PC-3 (cell line): ENCODE data around the gene FOXL1. TPM values are rescaled to one million over a fixed set of nuclear protein-coding genes. Genes with fewer than 3 reads are reported as not detected.

Source experiments
- ATAC-seq: fragments of 200-7000 bp; cut with Tn5 transposase; 2 replicates; pipeline ENCODE4 v1.9.1; 2020; ENCODE audit warnings: mild to moderate bottlenecking, moderate library complexity
- BruUV-seq: library from RNA; stranded (reverse); fragments of 400-500 nt; replicated peaks from 2 replicates; lab custom pipeline; 2021; lab: Mats Ljungman, UMichigan
- CTCF ChIA-PET: fragments of 300-600 bp; sonication (Branson Sonifier 250); formaldehyde crosslinking; loops from one replicate; lab custom pipeline; 2022; ENCODE audit warnings: antibody characterized with exemption; lab: Charles Lee
- POLR2A ChIA-PET: fragments of 300-600 bp; sonication (Branson Sonifier 250); formaldehyde crosslinking; loops from one replicate; lab custom pipeline; 2022; ENCODE audit warnings: antibody characterized with exemption; ENCODE audit not compliant: unreplicated experiment; lab: Charles Lee
- DNase-seq: peaks from one replicate; pipeline ENCODE4 v3.0.0-alpha.2; 2015
- H2AFZ ChIP-seq: fragments of 300-600 bp; sonication (generic); 2 replicates; pipeline ENCODE4 v1.6.0; 2016; ENCODE audit warnings: antibody characterized with exemption, low read length
- H3F3A ChIP-seq: fragments of 300-600 bp; sonication (generic); one replicate; pipeline ENCODE4 v1.6.0; 2017; ENCODE audit warnings: antibody characterized with exemption, low read length, control low read depth, mild to moderate bottlenecking; ENCODE audit not compliant: unreplicated experiment
- H3K27ac ChIP-seq: fragments of 300-600 bp; sonication (generic); 2 replicates; pipeline ENCODE4 v1.5.1; 2016; ENCODE audit warnings: mild to moderate bottlenecking, low read length
- H3K27me3 ChIP-seq: fragments of 300-600 bp; sonication (generic); 2 replicates; pipeline ENCODE4 v1.6.1; 2016; ENCODE audit warnings: low read length, mixed read lengths
- H3K36me3 ChIP-seq: fragments of 300-600 bp; sonication (generic); 2 replicates; pipeline ENCODE4 v1.6.1; 2016; ENCODE audit warnings: low read depth, mixed run types, low read length, mixed read lengths
- H3K4me1 ChIP-seq: fragments of 300-600 bp; sonication (generic); 2 replicates; pipeline ENCODE4 v1.5.1; 2016; ENCODE audit warnings: low read length; ENCODE audit not compliant: insufficient read depth
- H3K4me2 ChIP-seq: fragments of 300-600 bp; sonication (generic); 2 replicates; pipeline ENCODE4 v1.6.0; 2016; ENCODE audit warnings: low read length
- H3K4me3 ChIP-seq: fragments of 300-600 bp; sonication (generic); 2 replicates; pipeline ENCODE4 v1.5.1; 2016; ENCODE audit warnings: mild to moderate bottlenecking, low read length, mixed read lengths
- H3K79me2 ChIP-seq: fragments of 300-600 bp; sonication (generic); 2 replicates; pipeline ENCODE4 v1.6.1; 2017; ENCODE audit warnings: low read length, mixed read lengths
- H3K9ac ChIP-seq: fragments of 300-600 bp; sonication (generic); 2 replicates; pipeline ENCODE4 v1.6.0; 2016; ENCODE audit warnings: mild to moderate bottlenecking, low read length
- H3K9me2 ChIP-seq: fragments of 300-600 bp; sonication (generic); replicated peaks from 2 replicates; pipeline ENCODE4 v1.6.1; 2016; ENCODE audit warnings: mixed run types, low read length, mixed read lengths
- H3K9me3 ChIP-seq: fragments of 300-600 bp; sonication (generic); 2 replicates; pipeline ENCODE4 v1.6.1; 2016; ENCODE audit warnings: low read length, mixed read lengths
- H4K20me1 ChIP-seq: fragments of 300-600 bp; sonication (generic); 2 replicates; pipeline ENCODE4 v1.6.1; 2016; ENCODE audit warnings: low read length, mixed read lengths
- EZH2 ChIP-seq: fragments of 300-600 bp; sonication (generic); IDR thresholded peaks from one replicate; pipeline ENCODE4 v1.6.1; 2017; ENCODE audit warnings: antibody characterized with exemption, mild to moderate bottlenecking, low read length; ENCODE audit not compliant: unreplicated experiment
- EZH2phosphoT487 ChIP-seq: fragments of 300-600 bp; sonication (generic); IDR thresholded peaks from 2 replicates; pipeline ENCODE4 v1.6.1; 2018; ENCODE audit warnings: mild to moderate bottlenecking, antibody characterized with exemption, low read length, borderline replicate concordance
- intact Hi-C: fragments of 100-400 bp; cut with micrococcal nuclease; formaldehyde crosslinking; loops from 2 replicates; pipeline ENCODE4 v1.9.0; 2023
- total RNA-seq: library from RNA; depleted of rRNA; stranded (reverse); fragments of >200 nt; gene quantifications from 2 replicates; pipeline ENCODE4 v1.2.3, GENCODE V29; 2014
- TF ChIP-seq, protein P1 (sequence below): fragments of 300-600 bp; sonication (generic); conservative IDR thresholded peaks from 2 replicates; pipeline ENCODE4 v1.5.1; 2017; ENCODE audit warnings: antibody characterized with exemption, low read depth, mild to moderate bottlenecking, low read length

The FOXL1 gene
- total RNA-seq, 1 experiment from 2014 or later, result 8.1 TPM

- Histone ChIP-seq H3F3A (peaks cover 5% of the 10 kb centered on the region), H3K4me2 (peak overlapping the region; percentile 17; the same call in 1 of the 2 replicates)
- TF ChIP-seq EZH2phosphoT487 (no peak), EZH2 (no peak)
- TF ChIP-seq, protein P1, sequence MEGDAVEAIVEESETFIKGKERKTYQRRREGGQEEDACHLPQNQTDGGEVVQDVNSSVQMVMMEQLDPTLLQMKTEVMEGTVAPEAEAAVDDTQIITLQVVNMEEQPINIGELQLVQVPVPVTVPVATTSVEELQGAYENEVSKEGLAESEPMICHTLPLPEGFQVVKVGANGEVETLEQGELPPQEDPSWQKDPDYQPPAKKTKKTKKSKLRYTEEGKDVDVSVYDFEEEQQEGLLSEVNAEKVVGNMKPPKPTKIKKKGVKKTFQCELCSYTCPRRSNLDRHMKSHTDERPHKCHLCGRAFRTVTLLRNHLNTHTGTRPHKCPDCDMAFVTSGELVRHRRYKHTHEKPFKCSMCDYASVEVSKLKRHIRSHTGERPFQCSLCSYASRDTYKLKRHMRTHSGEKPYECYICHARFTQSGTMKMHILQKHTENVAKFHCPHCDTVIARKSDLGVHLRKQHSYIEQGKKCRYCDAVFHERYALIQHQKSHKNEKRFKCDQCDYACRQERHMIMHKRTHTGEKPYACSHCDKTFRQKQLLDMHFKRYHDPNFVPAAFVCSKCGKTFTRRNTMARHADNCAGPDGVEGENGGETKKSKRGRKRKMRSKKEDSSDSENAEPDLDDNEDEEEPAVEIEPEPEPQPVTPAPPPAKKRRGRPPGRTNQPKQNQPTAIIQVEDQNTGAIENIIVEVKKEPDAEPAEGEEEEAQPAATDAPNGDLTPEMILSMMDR, result no peak
Measured at GRCh38 chr16:86584726-86585721, 6.7 kb downstream of the FOXL1 start.

DNA sequence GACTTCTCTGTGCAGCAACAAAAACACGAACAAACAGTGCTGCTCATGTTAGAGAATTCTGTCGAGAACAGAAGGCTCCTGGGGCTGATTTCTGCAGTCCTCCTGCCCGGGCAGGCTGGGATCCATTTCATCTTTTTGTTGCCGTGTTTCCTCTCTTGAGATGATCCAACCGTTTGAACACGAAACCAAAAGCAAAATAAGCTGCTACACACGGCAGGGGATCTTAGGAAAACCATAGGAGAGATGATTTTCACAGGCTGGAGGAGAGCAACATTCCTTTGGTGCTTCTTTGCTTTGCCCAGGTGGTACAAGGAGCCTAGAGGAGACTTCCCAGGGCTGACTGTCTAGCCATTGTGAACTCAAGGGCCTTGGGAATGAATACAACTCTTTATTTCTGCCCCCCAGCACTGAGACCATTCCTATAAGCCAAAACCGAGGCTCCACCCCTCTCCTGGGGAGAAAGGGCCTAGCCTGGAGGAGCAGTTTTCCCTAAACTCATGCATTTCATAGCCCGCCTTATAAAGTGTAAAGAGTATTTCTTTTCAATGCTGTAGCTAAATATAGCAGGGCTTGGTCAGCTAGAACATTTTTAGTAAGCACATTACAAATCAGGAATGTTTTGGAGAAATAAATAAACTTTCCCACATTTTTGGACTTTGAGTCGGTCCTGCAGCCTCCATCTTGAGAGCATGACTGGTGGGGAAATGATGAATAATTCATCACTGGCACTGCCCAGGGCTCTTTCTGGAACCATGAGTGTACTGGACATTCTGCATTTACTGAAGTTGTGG lies 7.7 kb downstream of the FOXL1 start:
- Histone ChIP-seq H3K27ac (peak overlapping the region; percentile 98), H3K36me3 (no peaks in the 10 kb centered on the region), H2AFZ (peak overlapping the region; percentile 18), H4K20me1 (no peaks in the 10 kb centered on the region), H3K4me1 (peaks cover 48% of the 10 kb centered on the region), H3K9me3 (no peaks in the 10 kb centered on the region), H3K27me3 (no peaks in the 10 kb centered on the region), H3K4me2 (peak overlapping the region; percentile 17), H3K9me2 (no peaks in the 10 kb centered on the region), H3F3A (peaks cover 5% of the 10 kb centered on the region), H3K79me2 (no peaks in the 10 kb centered on the region), H3K9ac (peak overlapping the region; percentile 81), H3K4me3 (no peak overlapping the region)
- ATAC-seq (no peak), DNase-seq (peak; percentile 62)
- TSS peak; percentile 65 for BruUV-seq
- POLR2A ChIA-PET, result interaction anchor here (1.0 kb wide), 1 partner anchor 10 kb away, joined by 4 read pairs; no protein-coding TSS in a partner anchor
- intact Hi-C loops, result loop anchor here (1.0 kb wide), 1 partner anchor 45 kb away; no protein-coding TSS in a partner anchor
- CTCF ChIA-PET, result no interaction called here
- TF ChIP-seq EZH2 (no peak), EZH2phosphoT487 (no peak)
- TF ChIP-seq, protein P1, result no peak

More at GRCh38 chr16:86584726-86585721, 6.7 kb downstream of the FOXL1 start:
- no peaks in the 10 kb centered on the region for H3K9me2 ChIP-seq
- peaks cover 40% of the 10 kb centered on the region for H3K4me1 ChIP-seq
- ATAC-seq (peak; percentile 69), DNase-seq (peak; percentile 84)
- H4K20me1 ChIP-seq, result no peaks in the 10 kb centered on the region
- no peaks in the 10 kb centered on the region for H3K27me3 ChIP-seq
- H3K79me2 ChIP-seq, result no peaks in the 10 kb centered on the region
- H3K27ac ChIP-seq, result peak overlapping the region; percentile 98
- no peak overlapping the region for H3K4me3 ChIP-seq
- no peaks in the 10 kb centered on the region for H3K9me3 ChIP-seq
- H3K36me3 ChIP-seq, result no peaks in the 10 kb centered on the region
- ChIA-PET CTCF (interaction anchor here (0.8 kb wide), 1 partner anchor 9 kb away, joined by 3 read pairs; no protein-coding TSS in a partner anchor), POLR2A (interaction anchor here (0.6 to 1.1 kb wide), 4 partner anchors 9 to 732 kb away, joined by 3 to 8 read pairs (median 4); partner anchors contain the start of gene C16orf95)
- peak overlapping the region; percentile 81 for H3K9ac ChIP-seq
- intact Hi-C loops, result loop anchor here (1.0 kb wide), 1 partner anchor 46 kb away; no protein-coding TSS in a partner anchor
- BruUV-seq, result TSS peak; percentile 68
- peak overlapping the region; percentile 18; the same call in 1 of the 2 replicates for H2AFZ ChIP-seq
